Neural cell (in vitro differentiated cells): ENCODE results near the gene ARHGAP10. TPM values are rescaled to one million over a fixed set of nuclear protein-coding genes. Genes with fewer than 3 reads are reported as not detected.

Experiments
- H2AFZ ChIP-seq: fragments of 200-600, 300-800 bp; sonication (generic), shearing (Covaris generic); 2 replicates; pipeline ENCODE4 v1.6.0; 2014; ENCODE audit warnings: low read depth, mild to moderate bottlenecking, antibody characterized with exemption, low read length, moderate library complexity
- H3F3A ChIP-seq: fragments of 200-600 bp; shearing (Covaris generic); 2 replicates; pipeline ENCODE4 v1.6.1; 2016; ENCODE audit warnings: mild to moderate bottlenecking, moderate library complexity, mixed read lengths, antibody characterized with exemption, low read length; ENCODE audit not compliant: insufficient read depth, poor library complexity, severe bottlenecking
- H3K27ac ChIP-seq: fragments of 200-600, 300-800 bp; sonication (generic), shearing (Covaris generic); 2 replicates; pipeline ENCODE4 v1.5.1; 2014; ENCODE audit warnings: mild to moderate bottlenecking, low read length, moderate library complexity
- H3K27me3 ChIP-seq: fragments of 300-800, 200-600 bp; sonication (generic), shearing (Covaris generic); 2 replicates; pipeline ENCODE4 v1.6.0; 2014; ENCODE audit warnings: mild to moderate bottlenecking, low read depth, low read length, moderate library complexity; ENCODE audit not compliant: insufficient read depth
- H3K36me3 ChIP-seq: fragments of 300-800, 200-600 bp; sonication (generic), shearing (Covaris generic); 2 replicates; pipeline ENCODE4 v1.5.1; 2014; ENCODE audit warnings: mild to moderate bottlenecking, antibody characterized with exemption, low read length, moderate library complexity; ENCODE audit not compliant: insufficient read depth
- H3K4me2 ChIP-seq: fragments of 300-800, 200-600 bp; sonication (generic), shearing (Covaris generic); 2 replicates; pipeline ENCODE4 v1.6.0; 2014; ENCODE audit warnings: mild to moderate bottlenecking, low read length
- H3K4me3 ChIP-seq: fragments of 300-800, 200-600 bp; sonication (generic), shearing (Covaris generic); 2 replicates; pipeline ENCODE4 v1.5.1; 2014; ENCODE audit warnings: mild to moderate bottlenecking, low read length, moderate library complexity
- H3K79me2 ChIP-seq: fragments of 200-600 bp; shearing (Covaris generic); replicated peaks from 2 replicates; pipeline ENCODE4 v1.6.0; 2014; ENCODE audit warnings: mild to moderate bottlenecking, low read length, moderate library complexity; ENCODE audit not compliant: insufficient read depth
- H3K9ac ChIP-seq: fragments of 300-800, 200-600 bp; sonication (generic), shearing (Covaris generic); 2 replicates; pipeline ENCODE4 v1.6.1; 2016; ENCODE audit warnings: mild to moderate bottlenecking, low read length, mixed read lengths
- H3K9me2 ChIP-seq: fragments of 200-600 bp; shearing (Covaris generic); 2 replicates; pipeline ENCODE4 v1.6.1; 2016; ENCODE audit warnings: mild to moderate bottlenecking, low read length, mixed read lengths; ENCODE audit not compliant: insufficient read depth
- H3K9me3 ChIP-seq: fragments of 200-600, 300-800 bp; sonication (generic), shearing (Covaris generic); 2 replicates; pipeline ENCODE4 v1.6.1; 2016; ENCODE audit warnings: mild to moderate bottlenecking, mixed run types, low read length, moderate library complexity, mixed read lengths
- H4K20me1 ChIP-seq: fragments of 200-600 bp; shearing (Covaris generic); 2 replicates; pipeline ENCODE4 v1.6.1; 2016; ENCODE audit warnings: mild to moderate bottlenecking, mixed run types; ENCODE audit not compliant: insufficient read depth
- CTCF ChIP-seq: fragments of 450-650 bp; IDR thresholded peaks from 2 replicates; pipeline ENCODE4 v1.5.1; 2014; ENCODE audit warnings: antibody characterized with exemption, mild to moderate bottlenecking, moderate library complexity; ENCODE audit not compliant: poor library complexity, severe bottlenecking
- EP300 ChIP-seq: fragments of 450-650 bp; conservative IDR thresholded peaks from 2 replicates; pipeline ENCODE4 v1.6.1; 2014; ENCODE audit warnings: antibody characterized with exemption, mild to moderate bottlenecking, moderate library complexity; ENCODE audit not compliant: poor library complexity, severe bottlenecking
- EZH2 ChIP-seq: fragments of 200-600, 300-800 bp; shearing (Covaris generic), sonication (generic); IDR thresholded peaks from 2 replicates; pipeline ENCODE4 v1.6.1; 2014; ENCODE audit warnings: antibody characterized with exemption, low read length, borderline replicate concordance, mild to moderate bottlenecking; ENCODE audit not compliant: insufficient read depth, poor library complexity, severe bottlenecking
- MXI1 ChIP-seq: fragments of 450-650 bp; conservative IDR thresholded peaks from 2 replicates; pipeline ENCODE4 v1.6.1; 2014; ENCODE audit warnings: antibody characterized with exemption, mild to moderate bottlenecking; ENCODE audit not compliant: poor library complexity, severe bottlenecking
- POLR2AphosphoS5 ChIP-seq: IDR thresholded peaks from 2 replicates; pipeline ENCODE4 v1.6.1; 2012
- RAD21 ChIP-seq: fragments of 450-650 bp; conservative IDR thresholded peaks from 2 replicates; pipeline ENCODE4 v1.6.1; 2014; ENCODE audit warnings: antibody characterized with exemption, mild to moderate bottlenecking, moderate library complexity
- REST ChIP-seq: IDR thresholded peaks from 2 replicates; pipeline ENCODE4 v1.6.1; 2012; ENCODE audit warnings: borderline replicate concordance
- SMC3 ChIP-seq: fragments of 450-650 bp; conservative IDR thresholded peaks from 2 replicates; pipeline ENCODE4 v1.6.1; 2014; ENCODE audit warnings: antibody characterized with exemption, mild to moderate bottlenecking, moderate library complexity; ENCODE audit not compliant: poor library complexity
- TAF1 ChIP-seq: IDR thresholded peaks from 2 replicates; pipeline ENCODE4 v1.6.1; 2012; ENCODE audit warnings: low read depth
- polyA plus RNA-seq: library from polyadenylated mRNA; depleted of rRNA; stranded (reverse); fragments of >200 nt; gene quantifications from 2 replicates; pipeline ENCODE4 v1.2.3, GENCODE V29; 2014

The ARHGAP10 gene
- polyA plus RNA-seq, 1 donor from 2014 or later, result 1.2 TPM

- Histone ChIP-seq H4K20me1 (no peaks in the 10 kb centered on the region), H3K4me3 (no peak overlapping the region), H3K27ac (no peak overlapping the region), H3K4me2 (no peak overlapping the region), H3K79me2 (no peaks in the 10 kb centered on the region), H3K27me3 (no peaks in the 10 kb centered on the region), H3F3A (no peaks in the 10 kb centered on the region), H2AFZ (no peak overlapping the region), H3K9ac (no peak overlapping the region), H3K9me3 (peaks cover 3% of the 10 kb centered on the region), H3K9me2 (no peaks in the 10 kb centered on the region), H3K36me3 (no peaks in the 10 kb centered on the region)
- TF ChIP-seq MXI1 (no peak), EZH2 (no peak), TAF1 (no peak), REST (no peak), RAD21 (no peak), SMC3 (no peak)
Measured at GRCh38 chr4:148027201-148027600, 295.3 kb downstream of the ARHGAP10 start.

GRCh38 chr4:148029781-148030180, 297.9 kb downstream of the ARHGAP10 start:
- TF ChIP-seq TAF1, result no peak
- TF ChIP-seq POLR2AphosphoS5, result no peak
- TF ChIP-seq MXI1, result no peak
- no peak for TF ChIP-seq REST
- no peak for TF ChIP-seq EZH2
- TF ChIP-seq EP300, result no peak
- no peak for TF ChIP-seq RAD21
- TF ChIP-seq SMC3, result no peak
- TF ChIP-seq CTCF, result no peak
- Histone ChIP-seq H3K9me2 (no peaks in the 10 kb centered on the region), H3K4me3 (no peak overlapping the region), H4K20me1 (no peaks in the 10 kb centered on the region), H3K79me2 (no peaks in the 10 kb centered on the region), H3K27me3 (no peaks in the 10 kb centered on the region), H3F3A (no peaks in the 10 kb centered on the region), H2AFZ (no peak overlapping the region), H3K4me2 (no peak overlapping the region), H3K9me3 (peaks cover 3% of the 10 kb centered on the region), H3K27ac (no peak overlapping the region), H3K9ac (no peak overlapping the region), H3K36me3 (no peaks in the 10 kb centered on the region)
